DOHH2 (cell line): ENCODE measurements around the gene RUFY1.

Source experiments
- H3F3A ChIP-seq: fragments of 200-600 bp; sonication (generic), shearing (Covaris generic); 2 replicates; pipeline ENCODE4 v1.6.0; 2016; ENCODE audit warnings: antibody characterized with exemption, mild to moderate bottlenecking; ENCODE audit not compliant: control insufficient read depth, insufficient read depth
- H3K27ac ChIP-seq: fragments of 200-600 bp; sonication (generic); 2 replicates; pipeline ENCODE4 v1.5.1; 2014; ENCODE audit warnings: low read depth, mild to moderate bottlenecking, low read length, moderate library complexity
- H3K27me3 ChIP-seq: fragments of 200-600 bp; sonication (generic); 2 replicates; pipeline ENCODE4 v1.6.1; 2014; ENCODE audit warnings: mild to moderate bottlenecking, low read length, mixed read lengths; ENCODE audit not compliant: control insufficient read depth
- H3K36me3 ChIP-seq: fragments of 200-600 bp; sonication (generic); 2 replicates; pipeline ENCODE4 v1.6.1; 2014; ENCODE audit warnings: mild to moderate bottlenecking, low read length, moderate library complexity, mixed read lengths; ENCODE audit not compliant: control insufficient read depth
- H3K4me1 ChIP-seq: fragments of 200-600 bp; sonication (generic); 2 replicates; pipeline ENCODE4 v1.6.1; 2014; ENCODE audit warnings: mild to moderate bottlenecking, low read length, mixed read lengths; ENCODE audit not compliant: control insufficient read depth
- H3K4me2 ChIP-seq: fragments of 200-600 bp; sonication (generic); 2 replicates; pipeline ENCODE4 v1.6.0; 2014; ENCODE audit warnings: mild to moderate bottlenecking, low read length, moderate library complexity
- H3K4me3 ChIP-seq: fragments of 200-600 bp; sonication (generic); 2 replicates; pipeline ENCODE4 v1.5.1; 2014; ENCODE audit warnings: mild to moderate bottlenecking, low read length, mixed read lengths
- H3K79me2 ChIP-seq: fragments of 200-600 bp; sonication (generic); 2 replicates; pipeline ENCODE4 v1.6.1; 2014; ENCODE audit warnings: mild to moderate bottlenecking, low read length, mixed read lengths; ENCODE audit not compliant: control insufficient read depth
- H3K9me2 ChIP-seq: fragments of 200-600 bp; sonication (generic); replicated peaks from 2 replicates; pipeline ENCODE4 v1.6.1; 2014; ENCODE audit warnings: mild to moderate bottlenecking, low read length, mixed read lengths; ENCODE audit not compliant: control insufficient read depth
- H3K9me3 ChIP-seq: fragments of 200-600 bp; sonication (generic); 2 replicates; pipeline ENCODE4 v1.6.1; 2014; ENCODE audit warnings: antibody characterized with exemption, low read length, mixed read lengths; ENCODE audit not compliant: control insufficient read depth, insufficient read depth
- H4K20me1 ChIP-seq: fragments of 200-600 bp; sonication (generic); 2 replicates; pipeline ENCODE4 v1.6.0; 2014; ENCODE audit warnings: low read depth, mild to moderate bottlenecking, antibody characterized with exemption, low read length, moderate library complexity; ENCODE audit not compliant: control insufficient read depth, insufficient read depth
- CTCF ChIP-seq: fragments of 200-600 bp; sonication (generic); IDR thresholded peaks from one replicate; pipeline ENCODE4 v1.5.1; 2014; ENCODE audit warnings: antibody characterized with exemption, mild to moderate bottlenecking, low read depth, low read length; ENCODE audit not compliant: poor library complexity, severe bottlenecking
- EZH2phosphoT487 ChIP-seq: fragments of 200-600 bp; sonication (generic); IDR thresholded peaks from 2 replicates; pipeline ENCODE4 v1.6.1; 2017; ENCODE audit warnings: borderline replicate concordance, mild to moderate bottlenecking, antibody characterized with exemption, low read length, moderate library complexity, mixed read lengths

Gene RUFY1

GRCh38 chr5:179616002-179616594 is 65.7 kb downstream of the RUFY1 start:
- H3K4me2 ChIP-seq = no peak overlapping the region
- H3K27me3 ChIP-seq = no peaks in the 10 kb centered on the region
- peaks cover 17% of the 10 kb centered on the region for H3K4me1 ChIP-seq
- peaks cover 98% of the 10 kb centered on the region for H3K36me3 ChIP-seq
- peaks cover 97% of the 10 kb centered on the region for H3F3A ChIP-seq
- no peak overlapping the region for H3K27ac ChIP-seq
- H4K20me1 ChIP-seq = peaks cover 61% of the 10 kb centered on the region
- no peak overlapping the region for H3K4me3 ChIP-seq
- no peaks in the 10 kb centered on the region for H3K9me3 ChIP-seq
- peaks cover 53% of the 10 kb centered on the region for H3K79me2 ChIP-seq
- no peaks in the 10 kb centered on the region for H3K9me2 ChIP-seq
- no peak for TF ChIP-seq EZH2phosphoT487
- TF ChIP-seq CTCF = no peak

- Histone ChIP-seq H3K9me3 (no peaks in the 10 kb centered on the region), H3K27me3 (no peaks in the 10 kb centered on the region), H3F3A (peaks cover 96% of the 10 kb centered on the region), H3K4me2 (no peak overlapping the region; the same call in 1 of the 2 replicates), H4K20me1 (peaks cover 77% of the 10 kb centered on the region), H3K4me1 (peaks cover 27% of the 10 kb centered on the region), H3K36me3 (peaks cover 99% of the 10 kb centered on the region), H3K9me2 (no peaks in the 10 kb centered on the region), H3K27ac (no peak overlapping the region), H3K79me2 (peaks cover 71% of the 10 kb centered on the region), H3K4me3 (no peak overlapping the region)
- TF ChIP-seq EZH2phosphoT487 (no peak), CTCF (no peak)
These were observed 67.6 kb downstream of the RUFY1 start for GRCh38 chr5:179617930-179618329.

DNA sequence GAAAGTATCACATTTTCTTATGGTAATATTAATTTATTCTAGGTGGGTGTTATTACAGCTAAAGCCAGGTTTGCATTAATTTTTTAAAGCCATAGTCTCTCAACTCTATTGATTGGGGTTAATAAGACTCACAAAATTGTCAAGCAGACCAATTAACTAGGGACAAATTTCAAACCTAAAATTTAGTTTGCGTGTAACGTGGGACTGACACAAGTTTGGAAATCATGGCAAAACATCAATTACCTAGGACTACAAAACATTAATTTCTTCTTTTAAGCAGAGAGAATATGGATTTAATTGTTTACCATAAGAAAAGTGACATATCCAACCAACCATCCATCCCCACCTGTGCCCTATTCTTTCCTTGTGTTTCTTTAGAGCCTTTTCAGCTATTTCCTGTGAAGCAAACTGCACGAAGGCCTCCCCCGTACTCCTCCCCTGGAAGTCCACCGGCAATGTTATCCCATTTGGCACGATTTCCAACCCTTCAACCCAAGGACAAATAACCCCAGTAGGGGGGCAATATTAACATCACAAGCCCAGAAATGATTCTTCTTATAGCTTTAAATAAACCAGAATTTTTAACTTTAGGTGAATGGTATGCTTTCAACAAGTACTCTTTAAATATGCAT is 68.7 kb downstream of the RUFY1 start:
- H3K4me1 ChIP-seq = peaks cover 28% of the 10 kb centered on the region
- H3K4me2 ChIP-seq = peak overlapping the region; percentile 79
- H4K20me1 ChIP-seq = peaks cover 72% of the 10 kb centered on the region
- H3K4me3 ChIP-seq = no peak overlapping the region
- peaks cover 85% of the 10 kb centered on the region for H3F3A ChIP-seq
- no peak overlapping the region for H3K27ac ChIP-seq
- peaks cover 95% of the 10 kb centered on the region for H3K36me3 ChIP-seq
- H3K9me3 ChIP-seq = no peaks in the 10 kb centered on the region
- TF ChIP-seq EZH2phosphoT487 (no peak), CTCF (no peak)
- H3K27me3 ChIP-seq = no peaks in the 10 kb centered on the region
- peaks cover 80% of the 10 kb centered on the region for H3K79me2 ChIP-seq
- no peaks in the 10 kb centered on the region for H3K9me2 ChIP-seq
